Activated T-helper 2 cell treated with anti-CD3 and anti-CD28 coated beads, Interferon-gamma antibody, Interleukin-2, Interleukin-4, amounts not matched to agents 10 μg/mL and 5 μg/mL and 100 μg/mL, durations not matched to agents 14 hours and 24 hours and 36 hours (primary cell): ENCODE results near the gene RUFY1. TPM values are rescaled to one million over a fixed set of nuclear protein-coding genes. Genes with fewer than 3 reads are reported as not detected.
"Not testable (repeated sequence)": the region's sequence is repeated elsewhere in the genome, so short reads cannot be mapped to it uniquely, and the experiment has no call there.

Experiments used
- DNase-seq: peaks from one replicate; pipeline ENCODE4 v3.0.0; 2021; ENCODE audit warnings: low spot score
- H3K27ac Mint-ChIP-seq: one replicate; pipeline ENCODE4 v1.8.0; 2021; ENCODE audit warnings: mixed read lengths
- H3K27me3 Mint-ChIP-seq: one replicate; pipeline ENCODE4 v1.8.0; 2021; ENCODE audit warnings: low read depth, mixed read lengths
- H3K36me3 Mint-ChIP-seq: one replicate; pipeline ENCODE4 v1.8.0; 2021; ENCODE audit warnings: low read depth, mixed read lengths
- H3K4me1 Mint-ChIP-seq: one replicate; pipeline ENCODE4 v1.8.0; 2021; ENCODE audit warnings: low read depth, mixed read lengths
- H3K4me3 Mint-ChIP-seq: one replicate; pipeline ENCODE4 v1.8.0; 2021; ENCODE audit warnings: low read depth, mild to moderate bottlenecking, moderate library complexity, mixed read lengths
- H3K9me3 Mint-ChIP-seq: one replicate; pipeline ENCODE4 v1.8.0; 2021; ENCODE audit warnings: mixed read lengths
- intact Hi-C: fragments of 100-400 bp; cut with micrococcal nuclease; formaldehyde crosslinking; loops from one replicate; pipeline ENCODE4 v1.15.1; 2023
- total RNA-seq: library from RNA; stranded (reverse); gene quantifications from 2 replicates; pipeline ENCODE4 v1.2.3, GENCODE V29; 2022

Gene RUFY1
- total RNA-seq, 1 donor from 2014 or later = 42.0 TPM

GRCh38 chr5:179644766-179645165 lies 94.4 kb downstream of the RUFY1 start:
- H3K27me3 Mint-ChIP-seq, H3K27ac Mint-ChIP-seq, H3K9me3 Mint-ChIP-seq, H3K4me3 Mint-ChIP-seq, H3K36me3 Mint-ChIP-seq, intact Hi-C loops, DNase-seq, H3K4me1 Mint-ChIP-seq: not testable (repeated sequence)

GRCh38 chr5:179648410-179648809 lies 98.1 kb downstream of the RUFY1 start:
- Mint-ChIP-seq H3K27ac (no peak overlapping the region), H3K4me1 (no peaks in the 10 kb centered on the region), H3K36me3 (no peaks in the 10 kb centered on the region), H3K4me3 (no peak overlapping the region), H3K27me3 (no peaks in the 10 kb centered on the region), H3K9me3 (no peaks in the 10 kb centered on the region)
- intact Hi-C loops = no loop called here
- DNase-seq = no peak

- H3K4me3 Mint-ChIP-seq, H3K36me3 Mint-ChIP-seq, H3K27me3 Mint-ChIP-seq, intact Hi-C loops, DNase-seq, H3K9me3 Mint-ChIP-seq, H3K4me1 Mint-ChIP-seq, H3K27ac Mint-ChIP-seq: not testable (repeated sequence)
Measured at GRCh38 chr5:179649166-179649703, 98.9 kb downstream of the RUFY1 start.

GRCh38 chr5:179650245-179650644 lies 99.9 kb downstream of the RUFY1 start:
- H3K4me3 Mint-ChIP-seq, H3K27ac Mint-ChIP-seq, H3K27me3 Mint-ChIP-seq, H3K4me1 Mint-ChIP-seq, DNase-seq, intact Hi-C loops, H3K36me3 Mint-ChIP-seq, H3K9me3 Mint-ChIP-seq: not testable (repeated sequence)

GRCh38 chr5:179653135-179653534 lies 102.8 kb downstream of the RUFY1 start:
- H3K36me3 Mint-ChIP-seq, DNase-seq, H3K9me3 Mint-ChIP-seq, H3K27ac Mint-ChIP-seq, H3K27me3 Mint-ChIP-seq, intact Hi-C loops, H3K4me1 Mint-ChIP-seq, H3K4me3 Mint-ChIP-seq: not testable (repeated sequence)

- intact Hi-C loops, H3K4me1 Mint-ChIP-seq, DNase-seq, H3K36me3 Mint-ChIP-seq, H3K27me3 Mint-ChIP-seq, H3K9me3 Mint-ChIP-seq, H3K27ac Mint-ChIP-seq: not testable (repeated sequence)
- peak overlapping the region; percentile 84 for H3K4me3 Mint-ChIP-seq
Measured at GRCh38 chr5:179657302-179658178, 107.2 kb downstream of the RUFY1 start.

GRCh38 chr5:179658179-179658856 lies 108.0 kb downstream of the RUFY1 start:
- intact Hi-C loops, H3K4me1 Mint-ChIP-seq, H3K27me3 Mint-ChIP-seq, H3K27ac Mint-ChIP-seq, H3K36me3 Mint-ChIP-seq, DNase-seq, H3K9me3 Mint-ChIP-seq: not testable (repeated sequence)
- H3K4me3 Mint-ChIP-seq = peak overlapping the region; percentile 84

Other genes with a start within 250 kb of the RUFY1 start
- gene ADAMTS2, start 205.1 kb upstream of the RUFY1 start, total RNA-seq = not detected in 2 replicates
- gene HNRNPH1, start 73.1 kb downstream of the RUFY1 start, total RNA-seq = 1,015 and 1,039 TPM in 2 replicates
- gene CBY3, start 130.5 kb downstream of the RUFY1 start, total RNA-seq = 0.39 and 0.51 TPM in 2 replicates
- 603 and 609 TPM in 2 replicates for gene CANX, start 148.4 kb downstream of the RUFY1 start, total RNA-seq
- gene MAML1, start 182.3 kb downstream of the RUFY1 start, total RNA-seq = 38.1 and 38.3 TPM in 2 replicates
- gene LTC4S, start 243.4 kb downstream of the RUFY1 start, total RNA-seq = 0.62 and 3.2 TPM in 2 replicates